Measurements from ENCODE around the gene GSK3B.

Gene GSK3B

DNA sequence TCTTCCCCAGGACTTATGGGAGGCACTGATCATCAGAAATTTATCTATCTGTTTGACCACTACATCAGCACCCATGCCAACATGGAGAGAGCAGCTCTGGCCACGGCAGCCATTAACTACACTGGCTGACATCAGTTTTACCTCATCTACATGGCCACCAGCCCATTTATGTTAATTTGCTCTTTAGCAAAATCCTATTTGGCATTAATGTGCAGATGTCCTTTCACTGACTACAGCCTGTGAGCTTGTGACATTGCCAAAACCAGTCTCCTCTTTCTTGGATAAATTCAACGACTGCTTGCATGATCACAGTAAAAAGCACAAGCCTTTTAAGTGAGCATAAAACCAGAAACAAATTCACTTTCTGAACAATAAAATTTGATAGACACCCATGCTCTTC is 264.8 kb downstream of the GSK3B start:
- DNase-seq (ENCODE audit: extremely low read depth in 1 of 2, low read depth in 1 of 2) = no peak

- no peak for DNase-seq (ENCODE audit: extremely low read depth in 1 of 2, low read depth in 1 of 2)
Measured at GRCh38 chr3:119826711-119827608, 267.3 kb downstream of the GSK3B start.

DNA sequence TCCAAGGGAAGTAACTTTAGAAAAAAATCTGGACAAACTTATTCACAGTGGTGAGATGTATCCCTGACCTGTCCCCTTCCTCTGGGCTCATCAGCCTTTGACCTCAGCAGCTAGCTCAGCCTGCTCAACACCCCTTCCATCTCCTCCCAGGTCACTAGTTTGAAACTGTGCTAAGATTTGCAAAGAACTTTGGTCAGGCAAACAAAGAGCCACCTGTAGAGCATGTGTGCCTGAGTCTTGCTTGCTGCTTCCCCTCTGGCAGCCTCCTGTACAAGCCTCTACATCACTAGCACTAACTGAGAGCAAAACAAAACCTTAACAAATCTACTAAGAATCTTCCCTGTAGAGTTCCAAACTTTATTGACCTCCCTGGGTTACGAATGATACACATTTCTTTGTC is 268.4 kb downstream of the GSK3B start:
- no peak for DNase-seq (ENCODE audit: extremely low read depth in 1 of 2, low read depth in 1 of 2)

DNA sequence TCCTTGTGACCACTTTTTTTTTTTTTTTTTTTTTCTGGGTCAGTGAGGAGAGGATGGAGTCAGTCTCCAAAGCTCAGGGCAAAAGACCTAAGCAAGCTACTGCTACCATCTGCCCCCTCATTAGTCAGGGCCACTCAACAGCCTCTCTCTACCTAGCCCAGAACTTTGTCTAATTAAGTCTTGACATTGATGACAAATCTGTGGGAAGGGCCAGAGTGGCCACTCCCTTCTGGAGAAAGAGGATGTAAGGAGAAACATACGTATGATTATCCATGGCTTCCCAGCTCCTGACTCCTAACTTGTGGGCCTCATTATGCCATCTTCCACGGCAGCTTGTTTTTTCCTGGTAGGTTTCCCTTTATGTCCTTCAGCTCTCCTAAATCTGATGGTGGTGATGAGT is 274.4 kb downstream of the GSK3B start:
- no peak for DNase-seq (ENCODE audit: extremely low read depth in 1 of 2, low read depth in 1 of 2)

DNA sequence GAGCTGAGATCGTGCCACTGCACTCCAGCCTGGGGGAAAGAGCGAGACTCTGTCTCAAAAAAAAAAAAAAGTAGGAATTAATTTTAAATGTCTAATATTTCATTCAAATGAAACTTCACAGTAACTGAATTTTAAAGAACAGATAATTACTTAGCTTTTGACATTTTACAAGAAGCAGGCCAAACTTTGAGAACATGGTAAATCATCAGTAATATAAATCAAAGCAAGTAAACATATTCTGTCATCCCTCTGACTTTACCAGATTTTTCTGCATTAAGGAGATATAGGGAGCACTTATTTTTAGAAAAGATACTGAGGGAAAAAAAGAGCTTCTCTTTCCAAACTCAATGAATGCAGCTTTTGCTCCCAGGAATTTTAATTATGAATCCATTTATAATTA is 275.3 kb downstream of the GSK3B start:
- no peak for DNase-seq (ENCODE audit: extremely low read depth in 1 of 2, low read depth in 1 of 2)

- DNase-seq (ENCODE audit: extremely low read depth in 1 of 2, low read depth in 1 of 2) = no peak
Measured at GRCh38 chr3:119817583-119818363, 276.5 kb downstream of the GSK3B start.

GRCh38 chr3:119817071-119817470 is 277.2 kb downstream of the GSK3B start:
- DNase-seq (ENCODE audit: extremely low read depth in 1 of 2, low read depth in 1 of 2) = no peak

- no peak for DNase-seq (ENCODE audit: extremely low read depth in 1 of 2, low read depth in 1 of 2)
Measured at GRCh38 chr3:119815716-119816115, 278.5 kb downstream of the GSK3B start.

- DNase-seq (ENCODE audit: extremely low read depth in 1 of 2, low read depth in 1 of 2) = no peak
Measured at GRCh38 chr3:119812491-119813058, 281.7 kb downstream of the GSK3B start.

GRCh38 chr3:119810018-119810435 is 284.2 kb downstream of the GSK3B start:
- DNase-seq (ENCODE audit: extremely low read depth in 1 of 2, low read depth in 1 of 2) = peak in 1 of 2 donors; percentile 33

DNA sequence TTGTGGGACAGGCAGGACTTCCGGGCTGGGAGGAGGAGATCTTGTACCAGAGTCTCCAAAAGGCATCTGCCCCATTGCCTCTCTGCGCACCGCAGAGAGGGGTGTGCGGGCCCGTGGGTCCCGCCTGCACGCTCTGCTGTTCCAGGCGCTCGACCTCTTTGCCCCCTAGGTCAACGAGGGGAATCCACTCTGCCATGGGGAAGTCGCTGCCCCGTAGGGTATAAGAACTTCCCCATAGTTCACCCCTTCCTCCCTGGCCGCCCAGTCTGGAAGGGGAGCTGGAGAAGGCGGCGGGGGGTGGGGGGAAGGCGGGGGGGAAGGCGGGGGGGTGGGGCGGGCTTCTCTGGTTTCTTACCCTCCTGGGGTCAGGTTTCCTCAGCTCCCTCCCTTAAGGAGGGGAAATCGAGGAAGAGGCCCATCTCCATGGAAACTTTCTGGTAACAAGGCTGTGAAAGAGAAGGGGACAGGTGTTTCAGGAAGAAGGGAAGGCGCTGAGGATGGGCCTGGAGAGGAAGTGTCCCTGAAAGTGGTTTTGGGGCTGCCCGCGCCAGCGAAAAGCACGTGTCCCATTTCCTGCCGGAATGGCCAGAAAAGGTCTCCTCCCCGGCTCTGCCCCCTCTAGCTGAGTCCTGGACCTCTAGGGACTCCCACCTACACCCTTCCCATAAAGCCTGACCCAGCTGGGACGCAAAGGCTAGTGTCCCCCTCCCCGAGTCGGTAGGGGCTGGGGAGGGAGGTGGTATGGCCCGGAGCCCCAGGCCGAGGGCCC is 284.8 kb downstream of the GSK3B start:
- no peak for DNase-seq (ENCODE audit: extremely low read depth in 1 of 2, low read depth in 1 of 2)

DNA sequence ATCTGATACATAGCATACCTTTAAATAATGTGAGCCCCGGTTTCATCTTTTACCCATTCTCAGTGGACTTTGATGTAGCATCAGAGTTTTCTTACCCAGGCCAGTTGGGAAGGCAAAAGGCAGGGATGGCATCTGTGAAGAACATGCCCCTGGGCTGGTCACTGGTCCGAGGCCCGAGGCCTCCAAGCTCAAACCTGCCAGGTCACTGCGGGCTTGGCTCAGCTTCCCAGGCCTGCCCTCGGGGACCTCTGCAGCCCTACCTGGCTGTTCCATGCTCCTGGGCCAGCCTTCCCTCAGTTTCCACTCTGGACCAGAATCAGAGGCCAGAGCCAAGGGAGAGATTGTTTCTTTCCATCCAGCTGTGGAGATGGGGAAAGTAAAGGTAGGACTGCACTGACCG is 285.4 kb downstream of the GSK3B start:
- no peak for DNase-seq (ENCODE audit: extremely low read depth in 1 of 2, low read depth in 1 of 2)

GRCh38 chr3:119808244-119808643 is 286.0 kb downstream of the GSK3B start:
- DNase-seq (ENCODE audit: extremely low read depth in 1 of 2, low read depth in 1 of 2) = no peak

GRCh38 chr3:119800844-119801243 is 293.4 kb downstream of the GSK3B start:
- DNase-seq (ENCODE audit: extremely low read depth in 1 of 2, low read depth in 1 of 2) = no peak

DNA sequence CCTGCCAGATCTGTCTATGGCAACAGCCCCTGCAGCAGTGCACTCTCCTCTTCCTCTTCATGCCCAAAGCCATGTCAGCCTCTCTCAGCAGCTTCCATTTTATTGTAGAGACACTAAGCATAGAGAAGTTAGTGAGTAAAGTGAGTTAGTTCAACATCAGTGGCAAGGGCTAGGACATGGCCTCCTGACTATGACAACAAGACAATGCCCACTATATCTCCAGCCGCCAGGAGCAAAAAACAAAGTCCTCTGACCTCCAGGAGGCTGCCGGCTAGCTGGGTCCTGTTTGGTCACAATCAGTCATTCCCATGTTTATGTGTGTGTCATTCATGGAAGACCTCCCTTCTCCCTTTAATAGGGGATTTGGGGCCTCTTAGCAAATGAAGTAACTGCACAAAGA is 297.5 kb downstream of the GSK3B start:
- no peak for DNase-seq (ENCODE audit: extremely low read depth in 1 of 2, low read depth in 1 of 2)

DNA sequence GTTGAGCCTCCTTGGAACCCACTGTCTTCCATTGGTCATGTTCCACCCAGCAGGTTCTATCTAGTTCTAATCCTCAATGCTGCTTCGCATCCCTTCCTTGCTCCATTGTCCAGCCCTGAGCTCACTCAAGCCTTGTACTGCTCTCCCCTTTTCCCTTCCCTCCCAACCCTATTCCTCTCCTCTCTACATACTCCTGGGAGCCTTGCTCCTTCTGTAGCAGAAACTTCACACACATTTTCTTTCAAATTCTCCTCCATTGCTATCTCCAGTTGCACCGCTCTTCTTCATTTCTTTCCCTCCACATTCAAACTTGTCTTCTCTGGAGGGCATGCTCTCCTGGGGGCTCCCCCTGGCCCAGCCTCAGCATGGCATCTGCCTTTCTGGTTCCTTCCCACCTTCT is 297.9 kb downstream of the GSK3B start:
- DNase-seq (ENCODE audit: extremely low read depth in 1 of 2, low read depth in 1 of 2) = no peak

DNA sequence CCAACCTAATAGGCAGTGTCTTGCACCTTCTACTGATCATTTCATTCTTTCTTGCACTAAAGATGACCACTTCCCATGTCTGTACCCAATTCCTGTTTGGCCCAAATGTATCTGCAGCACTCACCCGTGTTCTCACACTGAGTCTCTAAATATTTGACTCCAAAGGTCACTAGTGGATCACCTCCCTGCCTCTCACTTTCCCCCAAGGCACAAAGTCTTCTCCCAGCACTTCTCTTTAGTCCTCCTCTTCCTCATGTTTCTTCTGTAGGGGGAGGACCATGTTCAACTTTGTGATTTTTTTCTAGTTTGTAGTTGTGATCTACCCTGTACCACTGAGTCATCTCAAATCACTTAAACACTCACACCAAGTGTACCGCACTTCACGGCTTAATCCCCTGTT is 298.4 kb downstream of the GSK3B start:
- DNase-seq (ENCODE audit: extremely low read depth in 1 of 2, low read depth in 1 of 2) = no peak

DNA sequence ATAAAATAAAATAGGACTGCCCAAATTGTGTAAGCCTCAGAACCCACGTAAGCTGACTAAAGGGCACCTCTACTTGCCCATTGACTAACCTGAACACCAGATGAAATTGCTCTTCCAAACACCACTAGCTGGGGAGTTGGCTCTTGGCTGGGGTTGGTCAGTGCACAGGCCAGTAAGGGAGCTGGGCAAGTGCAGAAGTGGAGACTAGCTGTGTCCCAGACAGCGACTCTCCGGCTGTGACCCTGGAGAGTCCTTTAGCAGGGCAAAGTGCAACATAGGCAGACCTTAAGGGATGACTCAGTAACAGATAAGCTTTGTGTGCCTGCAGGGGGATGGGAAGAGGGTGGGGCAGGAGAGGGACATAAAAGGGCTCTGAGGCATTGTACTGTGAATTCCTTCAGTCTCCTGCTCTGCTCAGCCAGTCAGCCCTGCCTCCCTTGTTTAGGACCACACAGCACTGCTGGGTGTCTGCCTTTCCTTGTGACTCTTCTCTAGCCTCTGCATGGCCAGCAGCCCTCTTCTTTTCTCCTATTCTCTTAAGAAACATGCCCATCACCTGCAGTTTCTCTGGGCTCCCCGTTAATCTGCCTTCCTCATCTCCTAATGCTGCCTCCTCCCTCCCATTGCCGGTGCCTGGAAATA is 299.2 kb downstream of the GSK3B start:
- no peak for DNase-seq (ENCODE audit: extremely low read depth in 1 of 2, low read depth in 1 of 2)

DNA sequence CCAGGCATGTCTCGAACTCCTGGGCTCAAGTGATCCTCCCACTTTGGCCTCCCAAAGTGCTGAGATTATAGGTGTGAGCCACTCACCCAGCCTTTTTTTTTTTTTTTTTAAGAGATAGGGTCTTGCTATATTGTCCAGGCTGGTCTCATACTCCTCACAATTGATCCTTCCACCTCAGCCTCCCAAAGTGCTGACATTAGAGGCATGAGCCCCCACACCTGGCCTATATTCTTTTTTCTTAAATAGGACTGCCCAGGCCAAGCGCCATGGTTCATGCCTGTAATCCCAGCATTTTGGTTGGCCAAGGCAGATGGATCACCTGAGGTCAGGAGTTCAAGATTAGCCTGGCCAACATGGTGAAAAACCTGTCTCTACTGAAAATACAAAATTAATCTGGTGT is 299.8 kb downstream of the GSK3B start:
- DNase-seq (ENCODE audit: extremely low read depth in 1 of 2, low read depth in 1 of 2) = no peak

- no peak for DNase-seq (ENCODE audit: extremely low read depth in 1 of 2, low read depth in 1 of 2)
Measured at GRCh38 chr3:119792270-119792669, 302.0 kb downstream of the GSK3B start.

DNA sequence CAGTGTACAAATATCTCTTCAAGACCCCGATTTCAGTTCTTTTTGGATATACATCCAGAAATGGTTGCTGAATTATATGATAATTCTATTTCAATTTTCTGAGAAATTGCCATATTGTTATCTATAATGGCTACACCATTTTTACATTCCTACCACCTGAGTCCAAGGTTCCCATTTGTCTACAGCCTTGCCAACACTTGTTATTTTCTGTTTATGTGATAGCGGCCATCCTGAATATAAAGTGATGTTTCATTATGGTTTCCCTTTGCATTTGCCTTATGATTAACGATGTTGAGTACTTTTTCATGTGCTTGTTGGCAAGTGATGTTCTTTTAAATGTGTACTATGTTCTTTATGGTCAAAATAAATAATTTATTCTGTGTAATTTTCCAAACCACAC is 303.9 kb downstream of the GSK3B start:
- DNase-seq (ENCODE audit: extremely low read depth in 1 of 2, low read depth in 1 of 2) = no peak

Data from activated CD8-positive, alpha-beta memory T cell treated with anti-CD3 and anti-CD28 coated beads for 1 hour (primary cell).